SK-N-SH (cell line): Measurements from ENCODE around the gene PPP1R11. TPM values are rescaled to one million over a fixed set of nuclear protein-coding genes. Genes with fewer than 3 reads are reported as not detected.

Experiments used
- CTCF ChIA-PET: fragments of 300-600, 350-600 bp; formaldehyde crosslinking; extraction: SDS; loops from one replicate; lab custom pipeline; 2021; lab: Yijun Ruan, JAX
- POLR2A ChIA-PET: fragments of 350-600 bp; sonication (Branson Sonifier 250); formaldehyde crosslinking; extraction: SDS; loops from one replicate; lab custom pipeline; 2020; ENCODE audit warnings: antibody characterized with exemption, inconsistent platforms; lab: Yijun Ruan, JAX
- DNase-seq: peaks from one replicate; pipeline ENCODE4 v3.0.0; 2012
- H2AFZ ChIP-seq: fragments of 200-600 bp; sonication (generic); 2 replicates; pipeline ENCODE4 v1.8.1; 2016; ENCODE audit warnings: antibody characterized with exemption, mild to moderate bottlenecking, low read depth
- H3F3A ChIP-seq: fragments of 200-600 bp; sonication (generic); replicated peaks from 2 replicates; pipeline ENCODE3; 2016; ENCODE audit warnings: antibody characterized with exemption, mild to moderate bottlenecking; ENCODE audit not compliant: insufficient read depth
- H3K27ac ChIP-seq, 2 experiments: fragments of 200-500 bp in 1 of 2; fragments of 200-600 bp in 1 of 2; sonication (Bioruptor generic) in 1 of 2; sonication (generic), shearing (Covaris generic) in 1 of 2; 2 replicates each; pipeline versions ENCODE4 v1.5.1 to v1.6.1; 2014 to 2016; ENCODE audit warnings: low read depth in 2 of 2, inconsistent platforms in 1 of 2, low read length in 1 of 2, mild to moderate bottlenecking in 1 of 2, mixed read lengths in 1 of 2
- H3K27me3 ChIP-seq: fragments of 200-600 bp; sonication (generic), shearing (Covaris generic); 2 replicates; pipeline ENCODE4 v1.6.1; 2016; ENCODE audit warnings: mixed run types; ENCODE audit not compliant: insufficient read depth
- H3K36me3 ChIP-seq, 2 experiments: fragments of 200-500 bp in 1 of 2; fragments of 200-600 bp in 1 of 2; sonication (Bioruptor generic) in 1 of 2; sonication (generic) in 1 of 2; replicated peaks in 1 of 2; 2 replicates each; pipeline versions ENCODE3 to v1.5.1; 2014 to 2016; ENCODE audit warnings: low read length in 1 of 2, mild to moderate bottlenecking in 1 of 2; ENCODE audit not compliant: insufficient read depth in 2 of 2, control insufficient read depth in 1 of 2
- H3K4me1 ChIP-seq, 2 experiments: fragments of 200-500 bp in 1 of 2; fragments of 200-600 bp in 1 of 2; sonication (Bioruptor generic) in 1 of 2; sonication (generic), shearing (Covaris generic) in 1 of 2; 2 replicates each; pipeline versions ENCODE4 v1.5.1 to v1.6.1; 2014 to 2016; ENCODE audit warnings: low read depth in 1 of 2, low read length in 1 of 2, mixed run types in 1 of 2; ENCODE audit not compliant: insufficient read depth in 2 of 2, control insufficient read depth in 1 of 2
- H3K4me2 ChIP-seq: fragments of 200-600 bp; sonication (generic), shearing (Covaris generic); 2 replicates; pipeline ENCODE4 v1.6.1; 2017; ENCODE audit warnings: mixed run types
- H3K4me3 ChIP-seq, 2 experiments: fragments of 200-500 bp in 1 of 2; fragments of 200-600 bp in 1 of 2; sonication (Bioruptor generic) in 1 of 2; sonication (generic), shearing (Covaris generic) in 1 of 2; 2 replicates each; pipeline versions ENCODE4 v1.5.1 to v1.8.1; 2014 to 2016; ENCODE audit warnings: low read depth in 2 of 2, inconsistent platforms in 1 of 2, low read length in 1 of 2, mild to moderate bottlenecking in 1 of 2, mixed read lengths in 1 of 2, moderate library complexity in 1 of 2
- H3K79me2 ChIP-seq: fragments of 200-600 bp; sonication (generic); 2 replicates; pipeline ENCODE4 v1.8.1; 2017; ENCODE audit warnings: mild to moderate bottlenecking; ENCODE audit not compliant: insufficient read depth
- H3K9ac ChIP-seq: fragments of 200-600 bp; sonication (generic); 2 replicates; pipeline ENCODE4 v1.6.1; 2017; ENCODE audit warnings: mixed run types
- H3K9me2 ChIP-seq: fragments of 200-600 bp; sonication (generic); 2 replicates; pipeline ENCODE4 v1.6.1; 2017; ENCODE audit warnings: mixed run types
- H3K9me3 ChIP-seq: fragments of 200-600 bp; sonication (generic); 2 replicates; pipeline ENCODE4 v1.6.1; 2017; ENCODE audit warnings: mixed run types, mild to moderate bottlenecking, moderate library complexity
- H4K20me1 ChIP-seq: fragments of 200-600 bp; sonication (generic); 2 replicates; pipeline ENCODE4 v1.6.1; 2017; ENCODE audit warnings: mild to moderate bottlenecking, mixed run types; ENCODE audit not compliant: insufficient read depth
- CHD2 ChIP-seq: fragments of 150-350 bp; IDR thresholded peaks from 2 replicates; pipeline ENCODE4 v1.6.1; 2018; ENCODE audit warnings: low read length; ENCODE audit not compliant: partially characterized antibody
- ELF1 ChIP-seq: IDR thresholded peaks from 2 replicates; pipeline ENCODE4 v1.4.0; 2012
- EP300 ChIP-seq, 2 experiments: IDR thresholded peaks; 2 replicates each; pipeline versions ENCODE4 v1.4.0 to v1.6.1; 2012; ENCODE audit warnings: borderline replicate concordance in 1 of 2, low read depth in 1 of 2, low read length in 1 of 2
- EZH2phosphoT487 ChIP-seq: fragments of 200-600 bp; sonication (generic); IDR thresholded peaks from 2 replicates; pipeline ENCODE4 v1.6.1; 2017; ENCODE audit warnings: low read depth, mixed run types, mild to moderate bottlenecking, antibody characterized with exemption, moderate library complexity, borderline replicate concordance
- GABPA ChIP-seq: IDR thresholded peaks from 2 replicates; pipeline ENCODE4 v1.4.0; 2012; ENCODE audit warnings: low read depth, mild to moderate bottlenecking
- GATA2 ChIP-seq: sonication (generic); formaldehyde crosslinking; IDR thresholded peaks from 2 replicates; pipeline ENCODE4 v1.5.0; 2020; ENCODE audit warnings: mild to moderate bottlenecking, missing genetic modification reagents
- MEF2A ChIP-seq: IDR thresholded peaks from 2 replicates; pipeline ENCODE4 v1.4.0; 2012; ENCODE audit warnings: low read depth, borderline replicate concordance
- MXI1 ChIP-seq: IDR thresholded peaks from 2 replicates; pipeline ENCODE4 v1.6.1; 2012; ENCODE audit warnings: mild to moderate bottlenecking, low read depth, low read length, improper control_type of control experiment
- NRF1 ChIP-seq: IDR thresholded peaks from 2 replicates; pipeline ENCODE4 v1.6.1; 2012; ENCODE audit warnings: low read depth, mild to moderate bottlenecking, low read length
- POLR2AphosphoS5 ChIP-seq: IDR thresholded peaks from 2 replicates; pipeline ENCODE4 v1.6.1; 2012; ENCODE audit warnings: low read depth, low read length
- RFX5 ChIP-seq: IDR thresholded peaks from 2 replicates; pipeline ENCODE4 v1.6.1; 2012; ENCODE audit warnings: mild to moderate bottlenecking, improper control_type of control experiment, low read length
- SMC3 ChIP-seq: IDR thresholded peaks from 2 replicates; pipeline ENCODE4 v1.6.1; 2012; ENCODE audit warnings: low read depth, low read length, improper control_type of control experiment
- TAF1 ChIP-seq: IDR thresholded peaks from 2 replicates; pipeline ENCODE4 v1.6.1; 2012; ENCODE audit warnings: low read depth, mild to moderate bottlenecking, low read length, moderate library complexity, borderline replicate concordance
- YY1 ChIP-seq: IDR thresholded peaks from 2 replicates; pipeline ENCODE4 v1.4.0; 2012; ENCODE audit warnings: low read depth, mild to moderate bottlenecking
- WGBS: methylation state at CpG from one replicate; pipeline ENCODE4 v1.1.6; 2017; ENCODE audit warnings: low lambda C conversion rate; 5-methylcytosine and 5-hydroxymethylcytosine counted together
- polyA plus RNA-seq, 3 experiments: library from polyadenylated mRNA; depleted of rRNA; stranded (reverse); fragments of >200 nt; gene quantifications; 2 replicates each; pipeline ENCODE4 v1.2.3, GENCODE V29; 2012
- TF ChIP-seq, protein P1 (sequence below): fragments of 150-350 bp; IDR thresholded peaks from 2 replicates; pipeline ENCODE4 v1.6.1; 2017; ENCODE audit warnings: antibody characterized with exemption, low read length, low read depth, borderline replicate concordance
- TF ChIP-seq, protein P2 (sequence below): IDR thresholded peaks from 2 replicates; pipeline ENCODE4 v1.4.0; 2012; ENCODE audit warnings: low read depth, borderline replicate concordance
- TF ChIP-seq, protein P3 (sequence below): IDR thresholded peaks from 2 replicates; pipeline ENCODE4 v1.6.1; 2012; ENCODE audit warnings: mild to moderate bottlenecking, low read depth, low read length, moderate library complexity
- TF ChIP-seq, protein P4 (sequence below): IDR thresholded peaks from 2 replicates; pipeline ENCODE4 v1.4.0; 2012; ENCODE audit warnings: low read depth
- TF ChIP-seq, protein P5 (sequence below): IDR thresholded peaks from 2 replicates; pipeline ENCODE4 v1.4.0; 2012; ENCODE audit warnings: low read depth, borderline replicate concordance
- TF ChIP-seq, protein P6 (sequence below): fragments of 150-350 bp; IDR thresholded peaks from 2 replicates; pipeline ENCODE4 v1.6.1; 2016; ENCODE audit warnings: mild to moderate bottlenecking, low read depth, low read length
- TF ChIP-seq, protein P7 (sequence below): IDR thresholded peaks from 2 replicates; pipeline ENCODE4; 2012

PPP1R11 gene
- polyA plus RNA-seq, 1 of the 3 experiments (the other 2 are of a cell fraction): 46.8 TPM

DNA sequence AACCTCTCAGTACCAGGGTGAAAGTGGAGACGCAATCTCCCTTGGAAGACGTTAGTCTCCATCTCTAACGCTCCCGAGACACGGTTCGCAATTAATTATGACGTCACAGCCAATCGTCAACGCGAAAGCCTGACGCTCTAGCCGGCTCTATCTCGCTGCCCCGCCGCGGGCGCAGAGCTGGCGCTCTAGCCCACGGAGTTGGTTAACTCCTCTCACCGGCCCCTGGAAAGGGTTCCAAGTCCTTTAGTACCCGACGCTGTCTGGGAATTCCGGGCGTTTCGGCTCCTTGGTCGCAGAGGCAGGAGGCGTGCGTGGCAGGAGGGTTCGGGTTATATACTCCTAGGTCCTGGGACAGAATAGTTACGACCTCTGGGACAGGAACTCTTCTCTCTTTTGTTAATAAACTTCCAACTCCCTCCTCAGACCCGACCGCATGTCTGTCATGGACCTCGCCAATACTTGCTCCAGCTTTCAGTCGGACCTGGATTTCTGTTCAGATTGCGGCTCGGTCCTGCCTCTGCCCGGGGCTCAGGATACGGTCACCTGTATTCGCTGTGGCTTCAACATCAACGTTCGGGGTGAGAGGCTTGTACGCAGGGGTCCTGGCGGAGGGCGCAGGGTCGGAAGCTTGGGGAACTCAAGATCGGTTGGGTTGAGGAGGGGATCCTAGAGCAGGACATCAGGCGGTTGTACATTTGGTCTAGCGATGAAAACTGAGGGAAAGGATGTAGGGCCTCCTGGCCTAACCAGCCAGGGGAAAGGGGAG is 5.7 kb upstream of the PPP1R11 start, which contains the start of gene POLR1H:
POLR1H (plus strand) TSS at position 174 of the 766 bp plus-strand sequence; CDS start at position 434, 260 bp downstream.
- peaks cover 11% of the 10 kb centered on the region for H3F3A ChIP-seq
- peaks cover 36% of the 10 kb centered on the region for H3K79me2 ChIP-seq
- peak within 1 kb of the TSS; percentile 98 for H2AFZ ChIP-seq
- CTCF ChIA-PET: interaction anchor here (1.6 kb wide), 1 partner anchor 69 kb away, joined by 9 read pairs; no protein-coding TSS in a partner anchor
- POLR2A ChIA-PET: interaction anchor here (1.0 to 1.1 kb wide), 2 partner anchors 13 to 64 kb away, joined by 3 to 5 read pairs; no protein-coding TSS in a partner anchor
- no peaks in the 10 kb centered on the region for H3K9me2 ChIP-seq
- WGBS: under 1% methylated on average over 39 of the region's 48 CpGs
- no peaks in the 10 kb centered on the region for H3K9me3 ChIP-seq
- H4K20me1 ChIP-seq: no peaks in the 10 kb centered on the region
- H3K4me3 ChIP-seq: peak within 1 kb of the TSS; percentile 96 to 99
- peak; percentile 88 for DNase-seq
- H3K4me2 ChIP-seq: peak within 1 kb of the TSS; percentile 89
- H3K9ac ChIP-seq: peak within 1 kb of the TSS; percentile 89
- H3K36me3 ChIP-seq: peaks cover 23 to 33% of the 10 kb centered on the region in 2 experiments
- H3K27ac ChIP-seq: peak within 1 kb of the TSS; percentile 71 to 77
- peaks cover 6 to 18% of the 10 kb centered on the region in 2 experiments; a peak in 3 of 4 replicates for H3K4me1 ChIP-seq
- no peaks in the 10 kb centered on the region for H3K27me3 ChIP-seq
- TF ChIP-seq ELF1 (peak; percentile 59; the same call in 1 of the 2 replicates), YY1 (peak; percentile 80), MEF2A (no peak; the same call in 1 of the 2 replicates), MXI1 (peak; percentile 88), NRF1 (no peak), CHD2 (peak; percentile 88), SMC3 (no peak), RFX5 (peak; percentile 80; the same call in 1 of the 2 replicates), GABPA (peak; percentile 53), EP300 (IDR thresholded peaks at IDR 0.05; ENCODE audit: borderline replicate concordance in 1 of 2, low read depth in 1 of 2, low read length in 1 of 2) (peak; percentile 18 to 24; a peak in 1 of 4 replicates), POLR2AphosphoS5 (peak; percentile 97), GATA2 (CRISPR knock-in tag) (no peak), EZH2phosphoT487 (no peak), TAF1 (peak; percentile 94)
- TF ChIP-seq, protein P1, sequence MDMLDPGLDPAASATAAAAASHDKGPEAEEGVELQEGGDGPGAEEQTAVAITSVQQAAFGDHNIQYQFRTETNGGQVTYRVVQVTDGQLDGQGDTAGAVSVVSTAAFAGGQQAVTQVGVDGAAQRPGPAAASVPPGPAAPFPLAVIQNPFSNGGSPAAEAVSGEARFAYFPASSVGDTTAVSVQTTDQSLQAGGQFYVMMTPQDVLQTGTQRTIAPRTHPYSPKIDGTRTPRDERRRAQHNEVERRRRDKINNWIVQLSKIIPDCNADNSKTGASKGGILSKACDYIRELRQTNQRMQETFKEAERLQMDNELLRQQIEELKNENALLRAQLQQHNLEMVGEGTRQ: no peak
- TF ChIP-seq, protein P2, sequence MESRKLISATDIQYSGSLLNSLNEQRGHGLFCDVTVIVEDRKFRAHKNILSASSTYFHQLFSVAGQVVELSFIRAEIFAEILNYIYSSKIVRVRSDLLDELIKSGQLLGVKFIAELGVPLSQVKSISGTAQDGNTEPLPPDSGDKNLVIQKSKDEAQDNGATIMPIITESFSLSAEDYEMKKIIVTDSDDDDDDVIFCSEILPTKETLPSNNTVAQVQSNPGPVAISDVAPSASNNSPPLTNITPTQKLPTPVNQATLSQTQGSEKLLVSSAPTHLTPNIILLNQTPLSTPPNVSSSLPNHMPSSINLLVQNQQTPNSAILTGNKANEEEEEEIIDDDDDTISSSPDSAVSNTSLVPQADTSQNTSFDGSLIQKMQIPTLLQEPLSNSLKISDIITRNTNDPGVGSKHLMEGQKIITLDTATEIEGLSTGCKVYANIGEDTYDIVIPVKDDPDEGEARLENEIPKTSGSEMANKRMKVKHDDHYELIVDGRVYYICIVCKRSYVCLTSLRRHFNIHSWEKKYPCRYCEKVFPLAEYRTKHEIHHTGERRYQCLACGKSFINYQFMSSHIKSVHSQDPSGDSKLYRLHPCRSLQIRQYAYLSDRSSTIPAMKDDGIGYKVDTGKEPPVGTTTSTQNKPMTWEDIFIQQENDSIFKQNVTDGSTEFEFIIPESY: peak; percentile 77; the same call in 1 of the 2 replicates
- TF ChIP-seq, protein P3, sequence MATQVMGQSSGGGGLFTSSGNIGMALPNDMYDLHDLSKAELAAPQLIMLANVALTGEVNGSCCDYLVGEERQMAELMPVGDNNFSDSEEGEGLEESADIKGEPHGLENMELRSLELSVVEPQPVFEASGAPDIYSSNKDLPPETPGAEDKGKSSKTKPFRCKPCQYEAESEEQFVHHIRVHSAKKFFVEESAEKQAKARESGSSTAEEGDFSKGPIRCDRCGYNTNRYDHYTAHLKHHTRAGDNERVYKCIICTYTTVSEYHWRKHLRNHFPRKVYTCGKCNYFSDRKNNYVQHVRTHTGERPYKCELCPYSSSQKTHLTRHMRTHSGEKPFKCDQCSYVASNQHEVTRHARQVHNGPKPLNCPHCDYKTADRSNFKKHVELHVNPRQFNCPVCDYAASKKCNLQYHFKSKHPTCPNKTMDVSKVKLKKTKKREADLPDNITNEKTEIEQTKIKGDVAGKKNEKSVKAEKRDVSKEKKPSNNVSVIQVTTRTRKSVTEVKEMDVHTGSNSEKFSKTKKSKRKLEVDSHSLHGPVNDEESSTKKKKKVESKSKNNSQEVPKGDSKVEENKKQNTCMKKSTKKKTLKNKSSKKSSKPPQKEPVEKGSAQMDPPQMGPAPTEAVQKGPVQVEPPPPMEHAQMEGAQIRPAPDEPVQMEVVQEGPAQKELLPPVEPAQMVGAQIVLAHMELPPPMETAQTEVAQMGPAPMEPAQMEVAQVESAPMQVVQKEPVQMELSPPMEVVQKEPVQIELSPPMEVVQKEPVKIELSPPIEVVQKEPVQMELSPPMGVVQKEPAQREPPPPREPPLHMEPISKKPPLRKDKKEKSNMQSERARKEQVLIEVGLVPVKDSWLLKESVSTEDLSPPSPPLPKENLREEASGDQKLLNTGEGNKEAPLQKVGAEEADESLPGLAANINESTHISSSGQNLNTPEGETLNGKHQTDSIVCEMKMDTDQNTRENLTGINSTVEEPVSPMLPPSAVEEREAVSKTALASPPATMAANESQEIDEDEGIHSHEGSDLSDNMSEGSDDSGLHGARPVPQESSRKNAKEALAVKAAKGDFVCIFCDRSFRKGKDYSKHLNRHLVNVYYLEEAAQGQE: 0 out of 2 replicates have a peak, but pooled peaks have one; percentile 49
- TF ChIP-seq, protein P4, sequence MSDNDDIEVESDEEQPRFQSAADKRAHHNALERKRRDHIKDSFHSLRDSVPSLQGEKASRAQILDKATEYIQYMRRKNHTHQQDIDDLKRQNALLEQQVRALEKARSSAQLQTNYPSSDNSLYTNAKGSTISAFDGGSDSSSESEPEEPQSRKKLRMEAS: peak; percentile 78; the same call in 1 of the 2 replicates
- TF ChIP-seq, protein P5, sequence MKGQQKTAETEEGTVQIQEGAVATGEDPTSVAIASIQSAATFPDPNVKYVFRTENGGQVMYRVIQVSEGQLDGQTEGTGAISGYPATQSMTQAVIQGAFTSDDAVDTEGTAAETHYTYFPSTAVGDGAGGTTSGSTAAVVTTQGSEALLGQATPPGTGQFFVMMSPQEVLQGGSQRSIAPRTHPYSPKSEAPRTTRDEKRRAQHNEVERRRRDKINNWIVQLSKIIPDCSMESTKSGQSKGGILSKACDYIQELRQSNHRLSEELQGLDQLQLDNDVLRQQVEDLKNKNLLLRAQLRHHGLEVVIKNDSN: no peak
- TF ChIP-seq, protein P6, sequence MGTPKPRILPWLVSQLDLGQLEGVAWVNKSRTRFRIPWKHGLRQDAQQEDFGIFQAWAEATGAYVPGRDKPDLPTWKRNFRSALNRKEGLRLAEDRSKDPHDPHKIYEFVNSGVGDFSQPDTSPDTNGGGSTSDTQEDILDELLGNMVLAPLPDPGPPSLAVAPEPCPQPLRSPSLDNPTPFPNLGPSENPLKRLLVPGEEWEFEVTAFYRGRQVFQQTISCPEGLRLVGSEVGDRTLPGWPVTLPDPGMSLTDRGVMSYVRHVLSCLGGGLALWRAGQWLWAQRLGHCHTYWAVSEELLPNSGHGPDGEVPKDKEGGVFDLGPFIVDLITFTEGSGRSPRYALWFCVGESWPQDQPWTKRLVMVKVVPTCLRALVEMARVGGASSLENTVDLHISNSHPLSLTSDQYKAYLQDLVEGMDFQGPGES: no peak
- TF ChIP-seq, protein P7, sequence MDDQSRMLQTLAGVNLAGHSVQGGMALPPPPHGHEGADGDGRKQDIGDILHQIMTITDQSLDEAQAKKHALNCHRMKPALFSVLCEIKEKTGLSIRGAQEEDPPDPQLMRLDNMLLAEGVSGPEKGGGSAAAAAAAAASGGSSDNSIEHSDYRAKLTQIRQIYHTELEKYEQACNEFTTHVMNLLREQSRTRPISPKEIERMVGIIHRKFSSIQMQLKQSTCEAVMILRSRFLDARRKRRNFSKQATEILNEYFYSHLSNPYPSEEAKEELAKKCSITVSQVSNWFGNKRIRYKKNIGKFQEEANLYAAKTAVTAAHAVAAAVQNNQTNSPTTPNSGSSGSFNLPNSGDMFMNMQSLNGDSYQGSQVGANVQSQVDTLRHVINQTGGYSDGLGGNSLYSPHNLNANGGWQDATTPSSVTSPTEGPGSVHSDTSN: peak; percentile 21; the same call in 1 of the 2 replicates
